Fibroblast of pulmonary artery (primary cell): Measurements from ENCODE around the gene MLLT6.
"Not testable (repeated sequence)": the region's sequence is repeated elsewhere in the genome, so short reads cannot be mapped to it uniquely, and the experiment has no call there.

Experiments
- DNase-seq: peaks from one replicate; pipeline ENCODE4 v3.0.0-alpha.2; 2010; ENCODE audit warnings: low read depth
- H3K4me3 ChIP-seq: replicated peaks from 2 replicates; pipeline ENCODE4 v1.5.1; 2011; ENCODE audit warnings: low read depth, mild to moderate bottlenecking, control low read depth, low read length, moderate library complexity
- TF ChIP-seq, protein P1 (sequence below): IDR thresholded peaks from 2 replicates; pipeline ENCODE4 v1.5.1; 2011; ENCODE audit warnings: mild to moderate bottlenecking, control low read depth, low read length, inconsistent platforms; ENCODE audit errors: missing control alignments

The MLLT6 gene

GRCh38 chr17:38721802-38722201 is 16.7 kb downstream of the MLLT6 start:
- TF ChIP-seq, protein P1, sequence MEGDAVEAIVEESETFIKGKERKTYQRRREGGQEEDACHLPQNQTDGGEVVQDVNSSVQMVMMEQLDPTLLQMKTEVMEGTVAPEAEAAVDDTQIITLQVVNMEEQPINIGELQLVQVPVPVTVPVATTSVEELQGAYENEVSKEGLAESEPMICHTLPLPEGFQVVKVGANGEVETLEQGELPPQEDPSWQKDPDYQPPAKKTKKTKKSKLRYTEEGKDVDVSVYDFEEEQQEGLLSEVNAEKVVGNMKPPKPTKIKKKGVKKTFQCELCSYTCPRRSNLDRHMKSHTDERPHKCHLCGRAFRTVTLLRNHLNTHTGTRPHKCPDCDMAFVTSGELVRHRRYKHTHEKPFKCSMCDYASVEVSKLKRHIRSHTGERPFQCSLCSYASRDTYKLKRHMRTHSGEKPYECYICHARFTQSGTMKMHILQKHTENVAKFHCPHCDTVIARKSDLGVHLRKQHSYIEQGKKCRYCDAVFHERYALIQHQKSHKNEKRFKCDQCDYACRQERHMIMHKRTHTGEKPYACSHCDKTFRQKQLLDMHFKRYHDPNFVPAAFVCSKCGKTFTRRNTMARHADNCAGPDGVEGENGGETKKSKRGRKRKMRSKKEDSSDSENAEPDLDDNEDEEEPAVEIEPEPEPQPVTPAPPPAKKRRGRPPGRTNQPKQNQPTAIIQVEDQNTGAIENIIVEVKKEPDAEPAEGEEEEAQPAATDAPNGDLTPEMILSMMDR, result no peak
- no peak for DNase-seq
- H3K4me3 ChIP-seq, result no peak overlapping the region

DNA sequence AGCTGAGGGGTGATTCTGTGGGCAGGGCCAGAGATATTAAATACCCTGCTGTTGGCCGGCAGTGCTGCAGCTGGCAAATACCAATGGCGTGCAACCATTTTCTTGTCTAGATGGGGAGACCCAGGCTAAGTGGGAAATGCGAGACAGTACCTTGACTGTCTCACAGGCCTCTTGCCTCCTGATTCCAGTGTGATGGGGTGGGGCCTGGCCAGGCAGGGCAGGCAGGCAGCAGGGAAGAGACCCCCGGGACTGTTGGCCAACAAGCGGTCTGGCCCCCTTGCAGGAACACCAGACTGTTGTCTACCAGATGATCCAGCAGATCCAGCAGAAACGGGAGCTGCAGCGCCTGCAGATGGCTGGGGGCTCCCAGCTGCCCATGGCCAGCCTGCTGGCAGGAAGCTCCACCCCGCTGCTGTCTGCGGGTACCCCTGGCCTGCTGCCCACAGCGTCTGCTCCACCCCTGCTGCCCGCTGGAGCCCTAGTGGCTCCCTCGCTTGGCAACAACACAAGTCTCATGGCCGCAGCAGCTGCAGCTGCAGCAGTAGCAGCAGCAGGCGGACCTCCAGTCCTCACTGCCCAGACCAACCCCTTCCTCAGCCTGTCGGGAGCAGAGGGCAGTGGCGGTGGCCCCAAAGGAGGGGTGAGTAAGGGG is 19.4 kb downstream of the MLLT6 start:
- TF ChIP-seq, protein P1, result no peak
- H3K4me3 ChIP-seq, result no peak overlapping the region

GRCh38 chr17:38725066-38725465 is 20.0 kb downstream of the MLLT6 start:
- no peak for DNase-seq
- TF ChIP-seq, protein P1, result no peak
- no peak overlapping the region for H3K4me3 ChIP-seq

More for the DNA sequence above, 19.4 kb downstream of the MLLT6 start:
- DNase-seq, result no peak

DNA sequence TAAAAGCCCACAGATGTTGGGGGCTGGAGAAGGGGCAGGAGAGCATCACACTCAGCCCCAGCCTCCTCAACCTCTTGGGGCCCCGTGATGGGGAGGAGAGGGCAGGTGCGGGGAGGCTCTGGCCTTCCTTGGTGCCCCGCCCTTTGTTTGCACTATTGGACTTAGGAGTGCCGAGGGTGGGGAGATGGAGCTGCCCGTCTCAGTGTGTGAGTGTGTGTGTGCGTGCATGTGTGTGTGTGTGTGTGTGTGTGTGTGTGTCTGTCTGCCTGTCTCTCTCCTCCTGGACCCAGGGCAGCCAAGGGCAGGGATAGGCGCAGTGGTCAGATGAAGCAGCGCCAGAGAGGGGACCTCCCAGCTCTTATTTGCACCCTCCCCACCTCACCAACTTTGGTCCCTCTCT is 21.1 kb downstream of the MLLT6 start:
- DNase-seq, H3K4me3 ChIP-seq: not testable (repeated sequence)

- no peak for DNase-seq
Observed at GRCh38 chr17:38727736-38728135, 22.7 kb downstream of the MLLT6 start.

GRCh38 chr17:38728290-38728831 is 23.3 kb downstream of the MLLT6 start:
- no peak for DNase-seq
- TF ChIP-seq, protein P1, result no peak
- H3K4me3 ChIP-seq, result no peak overlapping the region

More at GRCh38 chr17:38727736-38728135, 22.7 kb downstream of the MLLT6 start:
- TF ChIP-seq, protein P1, result no peak
- no peak overlapping the region for H3K4me3 ChIP-seq

GRCh38 chr17:38729368-38729885 is 24.4 kb downstream of the MLLT6 start:
- no peak for DNase-seq
- H3K4me3 ChIP-seq, result peak overlapping the region; percentile 56
- TF ChIP-seq, protein P1, result no peak
